GM11168 (cell line): ENCODE measurements around the gene MR1.
"Not testable (repeated sequence)": the region's sequence is repeated elsewhere in the genome, so short reads cannot be mapped to it uniquely, and the experiment has no call there.

Experiments
- in situ Hi-C: fragments of 300-500 bp; cut with MboI; formaldehyde crosslinking; loops from one replicate; pipeline ENCODE4 v1.12.0; 2022; ENCODE audit warnings: low sequenced_read_pairs; ENCODE audit not compliant: unreplicated experiment

The MR1 gene

GRCh38 chr1:181028196-181028595, 5.6 kb upstream of the MR1 start:
- in situ Hi-C loops: loop anchor here (25.0 kb wide), 1 partner anchor 109 kb away; no protein-coding TSS in a partner anchor

DNA sequence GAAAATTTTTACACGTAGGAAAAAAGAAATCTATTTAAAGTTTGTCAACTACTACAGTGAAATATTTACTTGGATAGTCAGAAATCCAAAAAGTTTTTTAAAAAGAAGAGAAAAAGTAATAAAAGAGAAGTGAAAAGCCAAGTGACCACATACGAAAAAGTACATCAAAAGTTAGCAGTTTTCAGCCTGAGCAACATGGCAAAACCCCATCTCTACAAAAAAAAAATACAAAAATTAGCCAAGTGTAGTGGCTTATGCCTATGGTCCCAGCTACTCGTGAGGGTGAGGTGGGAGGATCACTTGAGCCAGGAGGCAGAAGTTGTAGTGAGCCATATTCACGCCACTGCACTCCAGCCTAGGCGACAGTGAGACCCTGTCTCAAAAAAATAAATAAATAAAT, 5.2 kb upstream of the MR1 start:
- in situ Hi-C loops: loop anchor here (25.0 kb wide), 1 partner anchor 109 kb away; no protein-coding TSS in a partner anchor

GRCh38 chr1:181032535-181032934, 1.2 kb upstream of the MR1 start:
- in situ Hi-C loops: loop anchor here (25.0 kb wide), 1 partner anchor 105 kb away; no protein-coding TSS in a partner anchor

DNA sequence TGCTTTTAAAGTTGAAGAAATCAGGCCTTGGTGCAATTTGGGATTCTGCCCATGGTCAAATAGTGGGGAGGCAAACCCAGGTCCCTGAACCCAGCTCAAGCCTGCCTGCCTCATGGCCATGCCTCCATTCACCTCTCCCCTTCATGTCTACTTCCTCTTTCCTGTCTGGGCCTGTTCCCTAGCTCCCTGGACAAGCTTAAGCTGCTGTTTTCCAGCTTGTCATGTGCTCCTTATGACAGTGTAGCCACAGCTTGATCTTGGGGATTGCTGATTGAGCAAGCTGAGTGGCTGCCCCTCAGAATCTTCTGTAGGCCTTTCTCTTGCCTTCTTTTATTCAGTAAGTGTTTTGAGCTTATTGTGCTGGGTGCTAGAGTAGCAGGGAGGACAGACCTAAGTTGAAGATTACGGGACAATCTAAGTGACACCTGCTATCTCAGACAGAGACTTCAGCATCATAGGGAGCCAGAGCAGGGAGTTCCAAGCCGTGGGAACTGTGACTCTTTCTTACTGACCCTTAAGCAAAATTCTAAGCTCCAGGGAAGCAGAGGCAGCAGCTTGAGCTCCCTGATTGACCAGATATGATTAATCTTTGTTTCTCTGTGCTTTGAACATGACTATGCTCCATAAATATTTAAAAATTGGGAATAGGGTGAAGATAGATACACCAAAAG, 520 bp upstream of the MR1 start:
- in situ Hi-C loops: loop anchor here (25.0 kb wide), 1 partner anchor 104 kb away; no protein-coding TSS in a partner anchor

GRCh38 chr1:181035210-181035609, 1.4 kb downstream of the MR1 start:
- in situ Hi-C loops: loop anchor here (25.0 kb wide), 1 partner anchor 102 kb away; no protein-coding TSS in a partner anchor

DNA sequence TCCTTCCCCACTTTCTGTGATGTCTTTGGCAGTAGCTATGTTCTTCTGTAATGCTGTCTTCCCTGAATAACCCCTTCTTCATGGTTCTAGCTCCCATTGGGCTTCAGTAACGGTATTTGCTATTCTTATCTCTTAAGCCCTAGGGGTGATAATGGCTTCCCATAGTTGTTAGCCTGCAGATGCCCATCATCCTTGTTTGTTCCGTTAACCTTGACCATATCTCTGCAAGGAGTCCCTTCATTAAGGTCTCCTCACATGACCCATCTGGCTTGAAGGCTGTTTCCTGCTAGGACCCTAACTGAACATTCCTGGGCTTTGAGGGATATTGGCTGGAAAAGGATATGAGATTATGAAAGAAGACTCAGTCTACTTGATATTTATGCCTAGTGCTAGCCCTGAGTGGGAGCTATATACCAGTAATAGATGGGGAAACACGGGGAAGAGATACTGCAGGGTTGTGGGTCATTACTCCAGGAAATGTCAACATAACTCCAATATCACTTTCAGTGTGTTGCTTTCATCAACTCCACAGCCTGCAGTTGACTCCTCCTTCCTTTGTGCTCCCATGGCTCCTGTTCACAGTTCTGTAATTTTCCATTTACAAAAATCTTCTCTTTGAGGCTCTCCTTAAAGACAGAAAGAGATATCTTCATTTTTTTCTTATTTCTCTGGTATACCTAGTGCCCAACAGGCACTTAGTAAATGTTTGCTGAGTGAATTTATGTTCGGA, 2.5 kb downstream of the MR1 start:
- in situ Hi-C loops: loop anchor here (25.0 kb wide), 1 partner anchor 101 kb away; no protein-coding TSS in a partner anchor

DNA sequence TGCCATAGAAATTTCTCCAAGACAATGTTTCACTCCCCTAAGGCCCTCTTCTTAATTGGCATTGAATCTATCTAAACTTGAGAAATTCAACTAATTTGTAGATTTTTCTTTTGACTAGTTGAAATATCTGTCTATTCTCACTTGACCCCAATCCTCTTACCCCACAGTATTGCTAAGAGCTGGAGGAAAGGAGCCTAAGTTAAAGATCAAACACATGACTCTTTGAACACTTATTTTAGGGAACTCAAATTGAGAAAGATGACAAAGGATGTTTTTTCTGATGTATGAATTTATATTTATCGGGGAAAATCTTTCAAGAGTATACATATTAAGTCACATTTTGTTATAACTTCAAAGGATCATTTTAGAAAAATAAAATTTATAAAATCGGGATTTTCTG, 3.6 kb downstream of the MR1 start:
- in situ Hi-C loops: loop anchor here (25.0 kb wide), 1 partner anchor 100 kb away; no protein-coding TSS in a partner anchor

DNA sequence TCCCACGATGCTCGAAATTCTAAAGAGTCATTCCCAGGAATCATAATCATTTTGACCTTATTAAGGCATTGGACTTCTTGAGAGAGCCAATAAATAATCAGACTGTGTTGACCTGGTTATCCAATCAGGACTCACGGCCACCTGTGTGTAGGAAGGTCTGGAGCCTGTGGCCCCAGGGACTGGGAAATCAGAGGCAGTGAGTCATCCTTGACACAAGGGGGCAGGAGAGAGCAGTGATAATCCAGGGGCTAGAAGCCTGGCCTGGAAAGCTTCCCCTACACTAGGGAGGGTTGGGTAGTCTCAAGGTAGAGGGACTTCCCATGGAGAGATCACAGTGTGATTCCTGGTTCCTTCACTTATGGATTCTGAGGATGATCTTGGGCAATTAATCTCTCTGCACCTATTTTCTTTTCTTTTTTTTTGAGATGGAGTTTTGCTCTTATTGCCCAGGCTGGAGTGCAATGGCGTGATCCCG, 4.7 kb downstream of the MR1 start:
- in situ Hi-C loops: loop anchor here (25.0 kb wide), 1 partner anchor 99 kb away; no protein-coding TSS in a partner anchor

GRCh38 chr1:181040284-181040865, 6.6 kb downstream of the MR1 start:
- in situ Hi-C loops: loop anchor here (25.0 kb wide), 1 partner anchor 97 kb away; no protein-coding TSS in a partner anchor

DNA sequence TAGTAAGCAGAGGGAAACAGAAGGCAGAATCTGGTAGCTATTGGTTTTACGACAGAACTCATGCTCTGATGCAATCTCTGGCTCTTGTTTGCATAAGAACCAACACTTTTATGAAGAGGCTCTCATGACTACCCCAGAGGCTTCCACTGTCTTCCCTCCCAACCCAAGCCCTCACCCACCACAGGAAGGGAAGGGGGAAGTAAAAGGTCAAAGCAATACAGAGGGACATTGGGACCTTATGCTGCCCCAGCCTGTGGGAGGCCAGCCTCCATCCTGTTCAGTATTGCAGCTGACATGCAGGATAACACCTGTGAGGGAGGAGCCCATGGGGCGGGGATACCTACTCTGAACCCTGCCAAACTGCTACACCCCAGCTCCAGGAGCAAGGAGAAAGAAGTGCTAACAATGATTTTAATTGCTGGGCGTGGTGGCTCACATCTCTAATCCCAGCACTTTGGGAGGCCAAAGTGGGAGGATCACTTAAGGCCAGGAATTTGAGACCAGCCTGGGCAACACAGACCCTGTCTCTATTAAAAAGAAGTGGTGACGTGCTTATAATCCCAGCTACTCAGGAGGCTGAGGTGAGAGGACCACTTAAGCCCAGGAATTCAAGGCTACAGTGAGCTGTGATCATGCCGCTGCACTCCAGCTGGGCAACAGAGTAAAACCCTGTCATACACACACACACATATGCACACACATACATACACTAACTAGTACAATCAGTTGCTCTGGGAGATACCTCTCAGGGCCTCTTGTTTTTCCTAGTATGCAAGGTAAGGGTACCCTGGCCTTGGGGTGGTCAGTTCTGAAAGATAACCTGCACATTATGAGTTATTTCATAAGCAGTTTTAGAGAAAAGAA, 9.5 kb downstream of the MR1 start:
- in situ Hi-C loops: loop anchor here (25.0 kb wide), 1 partner anchor 94 kb away; no protein-coding TSS in a partner anchor

DNA sequence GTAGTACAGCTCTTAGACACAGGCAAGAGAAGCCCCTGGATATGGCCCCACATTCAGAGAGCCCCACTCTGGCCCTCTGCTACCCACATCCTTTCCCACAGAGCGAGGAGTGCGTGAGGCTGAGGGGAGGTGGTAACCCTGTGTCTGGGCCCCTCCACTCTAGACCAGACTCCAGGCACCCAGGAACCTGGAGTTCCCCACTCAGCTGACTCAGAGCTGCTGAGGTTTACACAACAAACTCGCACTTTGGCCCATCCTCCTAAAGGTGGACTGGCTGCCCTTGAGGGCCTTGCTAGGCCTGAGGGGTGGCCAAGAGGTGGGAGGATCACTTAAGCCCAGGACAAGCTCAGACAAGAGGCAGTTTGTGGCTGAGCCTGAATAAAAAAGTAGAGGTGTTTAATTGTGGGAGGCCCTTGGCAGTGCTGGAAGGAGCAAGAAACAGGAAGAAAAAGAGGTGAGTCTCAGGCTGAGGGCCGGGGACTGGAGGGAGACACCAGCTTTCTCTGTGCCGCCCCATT, 10.7 kb downstream of the MR1 start:
- in situ Hi-C loops: loop anchor here (25.0 kb wide), 1 partner anchor 93 kb away; no protein-coding TSS in a partner anchor

DNA sequence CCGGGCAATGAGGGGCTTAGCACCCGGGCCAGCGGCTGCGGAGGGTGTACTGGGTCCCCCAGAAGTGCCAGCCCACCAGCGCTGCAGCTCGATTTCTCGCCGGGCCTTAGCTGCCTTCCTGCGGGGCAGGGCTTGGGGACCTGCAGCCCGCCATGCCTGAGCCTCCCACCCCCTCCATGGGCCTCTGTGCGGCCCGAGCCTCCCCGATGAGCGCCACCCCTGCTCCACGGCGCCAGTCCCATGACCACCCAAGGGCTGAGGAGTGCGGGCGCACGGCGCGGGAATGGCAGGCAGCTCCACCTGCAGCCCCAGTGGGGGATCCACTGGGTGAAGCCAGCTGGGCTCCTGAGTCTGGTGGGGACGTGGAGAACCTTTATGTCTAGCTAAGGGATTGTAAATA, 12.2 kb downstream of the MR1 start:
- in situ Hi-C loops: loop anchor here (25.0 kb wide), 1 partner anchor 91 kb away; no protein-coding TSS in a partner anchor

DNA sequence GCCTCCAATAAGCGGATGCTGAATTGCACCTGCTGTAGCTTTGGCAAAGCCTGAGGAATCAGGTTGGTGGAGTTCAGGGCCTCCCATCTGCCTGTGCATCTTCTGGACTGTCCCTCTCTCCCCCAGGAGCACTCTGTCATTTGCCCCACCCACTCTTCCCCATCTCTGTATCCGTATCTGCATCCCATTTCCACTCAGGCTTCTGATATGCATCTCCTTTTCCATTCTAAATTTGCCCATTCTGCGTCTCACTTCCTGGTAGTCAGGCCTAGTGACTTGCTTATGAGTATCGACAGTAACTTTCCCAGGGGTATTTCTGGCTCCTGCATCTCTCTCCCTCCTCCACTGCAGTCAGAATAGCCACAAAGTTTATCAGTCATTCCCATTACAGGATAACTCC, 15.6 kb downstream of the MR1 start:
- in situ Hi-C loops: loop anchor here (25.0 kb wide), 1 partner anchor 88 kb away; no protein-coding TSS in a partner anchor

DNA sequence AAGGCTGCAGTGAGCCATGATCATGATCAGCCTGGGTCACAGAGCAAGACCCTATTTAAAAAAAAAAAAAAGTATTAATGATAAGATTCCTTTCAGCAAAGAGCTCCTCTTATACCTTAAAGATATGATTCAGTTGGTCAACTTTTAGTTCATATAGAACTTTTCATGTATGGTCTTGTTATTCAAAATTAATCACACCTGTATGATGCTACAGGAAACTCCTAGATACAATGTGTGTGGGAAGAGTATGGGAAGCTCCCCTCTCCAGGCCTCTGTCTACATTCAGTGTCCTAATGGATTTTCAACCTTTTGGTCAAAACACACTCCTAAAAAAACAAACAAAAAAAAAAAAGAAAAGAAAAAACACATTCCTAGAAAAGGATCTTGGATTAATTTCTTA, 17.1 kb downstream of the MR1 start:
- in situ Hi-C loops: no loop called here

- in situ Hi-C loops: no loop called here
Measured at GRCh38 chr1:181056560-181056959, 22.8 kb downstream of the MR1 start.

DNA sequence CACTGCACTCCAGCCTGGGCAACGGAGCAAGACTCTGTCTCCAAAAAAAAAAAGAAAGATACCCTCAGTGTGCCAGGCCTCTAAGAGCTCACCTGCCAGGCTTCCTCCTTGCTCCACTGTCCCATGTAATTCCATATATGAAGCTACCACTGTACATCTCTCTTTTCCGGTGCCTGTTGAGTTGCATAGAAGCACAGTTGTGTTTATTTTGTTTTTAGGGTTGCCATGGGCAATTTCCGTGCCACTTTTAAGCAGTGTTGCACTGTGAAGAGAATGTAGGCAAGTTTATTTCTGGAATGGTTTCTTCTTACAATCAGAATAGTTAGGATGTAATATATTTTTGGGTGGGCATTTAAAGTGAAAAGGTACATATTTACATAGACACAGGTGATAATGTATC, 23.3 kb downstream of the MR1 start:
- in situ Hi-C loops: no loop called here

- in situ Hi-C loops: no loop called here
Measured at GRCh38 chr1:181059435-181059834, 25.7 kb downstream of the MR1 start.

GRCh38 chr1:181060066-181060465, 26.3 kb downstream of the MR1 start:
- in situ Hi-C loops: no loop called here

DNA sequence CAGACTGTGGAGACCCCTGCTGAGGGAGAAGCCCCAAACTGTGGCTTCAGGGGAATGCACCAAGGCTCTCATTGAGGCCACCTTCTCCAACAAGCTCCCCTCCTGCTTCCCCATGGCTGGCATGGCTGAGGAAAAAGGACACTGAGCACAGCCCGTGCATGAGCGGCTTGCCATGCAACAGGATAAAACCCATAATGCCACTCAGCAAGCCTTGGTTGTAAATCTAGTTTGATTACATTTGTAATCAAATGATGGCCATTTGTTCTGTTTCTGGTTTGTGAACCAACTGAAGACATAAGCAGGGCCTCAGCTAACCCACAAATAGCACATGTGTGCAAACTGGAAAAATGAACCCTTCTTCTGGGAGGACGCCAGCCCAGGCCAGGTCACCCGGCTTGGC, 27.2 kb downstream of the MR1 start:
- in situ Hi-C loops: not testable (repeated sequence)
